ENCODE results near the gene SOST.
A peak's percentile ranks its signal among the peaks of the same experiment; 100 is the strongest.

Gene SOST

GRCh38 chr17:43723697-43724359 lies 34.8 kb downstream of the SOST start (continued):
- no peak for TF ChIP-seq ZNF48 (tag by site-specific recombination; IDR thresholded peaks at IDR 0.05)
- TF ChIP-seq ZNF600 (tag by site-specific recombination; IDR thresholded peaks at IDR 0.05), result peak; percentile 79
- peak; percentile 53; the same call in 1 of the 2 replicates for TF ChIP-seq KLF8 (tag by site-specific recombination; IDR thresholded peaks at IDR 0.05)
- TF ChIP-seq ZNF433 (tag by site-specific recombination; IDR thresholded peaks at IDR 0.05; ENCODE audit: low read depth), result no peak
- no peak for TF ChIP-seq ZFP41 (tag by site-specific recombination; IDR thresholded peaks at IDR 0.05; ENCODE audit: borderline replicate concordance)
- peak; percentile 72 for TF ChIP-seq GLIS1 (tag by site-specific recombination; IDR thresholded peaks at IDR 0.05)
- no peak for TF ChIP-seq ZNF112 (tag by site-specific recombination; IDR thresholded peaks at IDR 0.05)
- 0 out of 2 replicates have a peak, but pooled peaks have one; percentile 18 for TF ChIP-seq ZBTB17 (tag by site-specific recombination; IDR thresholded peaks at IDR 0.05)
- TF ChIP-seq ZNF19 (tag by site-specific recombination; IDR thresholded peaks at IDR 0.05; ENCODE audit: low read depth), result no peak
- TF ChIP-seq ZSCAN23 (tag by site-specific recombination; IDR thresholded peaks at IDR 0.05), result peak; percentile 77; the same call in 1 of the 2 replicates
- no peak for TF ChIP-seq KLF16 (tag by site-specific recombination; IDR thresholded peaks at IDR 0.05)
- no peak for TF ChIP-seq GFI1B (tag by site-specific recombination; IDR thresholded peaks at IDR 0.05)
- no peak for TF ChIP-seq ZSCAN5A (tag by site-specific recombination; IDR thresholded peaks at IDR 0.05)
- TF ChIP-seq TCF7L2 (IDR thresholded peaks at IDR 0.05; ENCODE audit: borderline replicate concordance, low read depth, low read length), result no peak
- TF ChIP-seq ZNF626 (tag by site-specific recombination; IDR thresholded peaks at IDR 0.05), result no peak
- peak; percentile 97 for TF ChIP-seq PRDM10 (tag by site-specific recombination; IDR thresholded peaks at IDR 0.05)
- TF ChIP-seq ZNF513 (tag by site-specific recombination; IDR thresholded peaks at IDR 0.05), result no peak
- no peak for TF ChIP-seq ZNF133 (tag by site-specific recombination; IDR thresholded peaks at IDR 0.05)
- no peak for TF ChIP-seq ZNF558 (tag by site-specific recombination; IDR thresholded peaks at IDR 0.05)
- TF ChIP-seq ZNF785 (tag by site-specific recombination; IDR thresholded peaks at IDR 0.05), result no peak
- no peak for TF ChIP-seq ZNF175 (tag by site-specific recombination; IDR thresholded peaks at IDR 0.05)
- TF ChIP-seq ZNF404 (tag by site-specific recombination; IDR thresholded peaks at IDR 0.05), result no peak
- TF ChIP-seq GLI2 (tag by site-specific recombination; IDR thresholded peaks at IDR 0.05; ENCODE audit: borderline replicate concordance, low read depth), result no peak; the same call in 1 of the 2 replicates
- peak; percentile 93 for TF ChIP-seq SP7 (tag by site-specific recombination; IDR thresholded peaks at IDR 0.05)
- TF ChIP-seq YY1 (tag by site-specific recombination; IDR thresholded peaks at IDR 0.05), result no peak
- TF ChIP-seq ZBTB10 (tag by site-specific recombination; IDR thresholded peaks at IDR 0.05), result no peak
- no peak for TF ChIP-seq ZNF174 (tag by site-specific recombination; IDR thresholded peaks at IDR 0.05)
- TF ChIP-seq ZNF148 (tag by site-specific recombination; IDR thresholded peaks at IDR 0.05; ENCODE audit: borderline replicate concordance), result no peak
